Colonic mucosa (tissue), 4 donors: ENCODE results near the gene KDM6A. TPM values are rescaled to one million over a fixed set of nuclear protein-coding genes. Genes with fewer than 3 reads are reported as not detected.
"Not testable (repeated sequence)": the region's sequence is repeated elsewhere in the genome, so short reads cannot be mapped to it uniquely, and the experiment has no call there.

Experiments
- DNase-seq: peaks from one replicate; pipeline ENCODE4 v3.0.0-alpha.2; 2020
- H3K27ac ChIP-seq: fragments of 200-600 bp; one replicate; pipeline ENCODE4 v1.8.0; 2021
- H3K27me3 ChIP-seq: fragments of 200-600 bp; one replicate; pipeline ENCODE4 v1.8.0; 2021
- H3K36me3 ChIP-seq: fragments of 200-600 bp; one replicate; pipeline ENCODE4 v1.8.0; 2021
- H3K4me1 ChIP-seq: fragments of 200-600 bp; one replicate; pipeline ENCODE4 v1.8.0; 2021; ENCODE audit warnings: mild to moderate bottlenecking
- H3K4me3 ChIP-seq: fragments of 200-600 bp; one replicate; pipeline ENCODE4 v1.8.0; 2021
- H3K9ac ChIP-seq, 2 donors: one replicate each; pipeline ENCODE4 v1.7.0; 2013; ENCODE audit warnings: control low read depth in 2 of 2, low read depth in 2 of 2, low read length in 2 of 2
- H3K9me3 ChIP-seq: fragments of 200-600 bp; one replicate; pipeline ENCODE4 v1.8.0; 2021
- intact Hi-C: fragments of 100-400 bp; cut with DNase I; formaldehyde crosslinking; loops from one replicate; pipeline ENCODE4 v1.14.1; 2022
- total RNA-seq, 2 donors: library from RNA; stranded (reverse); fragmentation: NEBNext Ultra II Directional in 1 of 2; extraction: Animal tissue kit (Norgen Biotek cat#: 25700) in 1 of 2; gene quantifications; one replicate each; pipeline ENCODE4 v1.2.1, GENCODE V29; 2021
- TF ChIP-seq, protein P1 (sequence below): fragments of 200-600 bp; IDR thresholded peaks from one replicate; pipeline ENCODE4 v1.8.0; 2022; ENCODE audit warnings: antibody characterized with exemption, mild to moderate bottlenecking
- donor health status: healthy.
- donor health status: DM: no; HTN: no; CAD: no.
- donor health status: DM: no; HTN: no; CAD: no.

Gene KDM6A
- total RNA-seq, 2 donors from 2014 or later: 31.6 to 45.3 TPM

DNA sequence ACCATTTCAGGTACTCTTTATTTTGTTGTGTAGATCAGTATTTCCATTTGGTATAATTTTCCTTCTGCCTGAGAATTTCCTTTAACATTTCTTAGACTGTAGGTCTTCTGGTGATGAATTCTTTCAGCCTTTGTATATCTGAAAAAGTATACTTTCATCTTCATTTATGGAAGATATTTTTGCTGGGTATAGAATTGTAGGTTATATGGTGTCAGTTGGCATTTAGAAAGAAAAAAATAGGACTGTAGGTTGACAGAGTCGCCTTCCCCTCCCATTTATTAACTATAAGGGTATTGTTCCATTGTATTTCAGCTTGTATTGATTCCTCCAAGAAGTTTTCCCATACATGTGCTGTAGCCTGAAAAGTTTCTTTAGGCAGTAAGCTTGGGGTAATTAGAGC is 71.9 kb downstream of the KDM6A start:
- no peak for DNase-seq
- TF ChIP-seq, protein P1, sequence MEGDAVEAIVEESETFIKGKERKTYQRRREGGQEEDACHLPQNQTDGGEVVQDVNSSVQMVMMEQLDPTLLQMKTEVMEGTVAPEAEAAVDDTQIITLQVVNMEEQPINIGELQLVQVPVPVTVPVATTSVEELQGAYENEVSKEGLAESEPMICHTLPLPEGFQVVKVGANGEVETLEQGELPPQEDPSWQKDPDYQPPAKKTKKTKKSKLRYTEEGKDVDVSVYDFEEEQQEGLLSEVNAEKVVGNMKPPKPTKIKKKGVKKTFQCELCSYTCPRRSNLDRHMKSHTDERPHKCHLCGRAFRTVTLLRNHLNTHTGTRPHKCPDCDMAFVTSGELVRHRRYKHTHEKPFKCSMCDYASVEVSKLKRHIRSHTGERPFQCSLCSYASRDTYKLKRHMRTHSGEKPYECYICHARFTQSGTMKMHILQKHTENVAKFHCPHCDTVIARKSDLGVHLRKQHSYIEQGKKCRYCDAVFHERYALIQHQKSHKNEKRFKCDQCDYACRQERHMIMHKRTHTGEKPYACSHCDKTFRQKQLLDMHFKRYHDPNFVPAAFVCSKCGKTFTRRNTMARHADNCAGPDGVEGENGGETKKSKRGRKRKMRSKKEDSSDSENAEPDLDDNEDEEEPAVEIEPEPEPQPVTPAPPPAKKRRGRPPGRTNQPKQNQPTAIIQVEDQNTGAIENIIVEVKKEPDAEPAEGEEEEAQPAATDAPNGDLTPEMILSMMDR: no peak
- Histone ChIP-seq H3K27ac (no peak overlapping the region), H3K9ac (no peak overlapping the region), H3K4me3 (no peak overlapping the region), H3K4me1 (no peaks in the 10 kb centered on the region), H3K36me3 (no peaks in the 10 kb centered on the region), H3K27me3 (no peaks in the 10 kb centered on the region), H3K9me3 (no peaks in the 10 kb centered on the region)
- intact Hi-C loops: no loop called here

DNA sequence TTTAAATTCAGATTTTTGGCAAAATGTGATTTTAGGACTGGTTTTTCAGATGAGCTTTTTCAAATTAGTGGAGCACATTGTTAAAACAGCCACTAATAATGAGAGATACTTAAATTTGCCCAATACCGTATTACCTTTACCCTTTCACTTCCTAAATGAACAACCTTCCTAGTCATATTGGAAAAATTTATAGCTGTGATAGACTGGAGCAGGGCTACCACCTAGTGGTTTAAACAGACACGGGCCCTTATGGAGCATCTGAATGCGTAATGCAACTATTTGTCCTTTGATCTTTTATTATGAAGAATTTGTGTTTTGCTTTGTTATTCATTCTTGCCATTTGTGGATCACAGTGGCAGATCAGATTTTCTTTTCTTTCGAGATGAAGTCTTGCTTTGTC is 72.7 kb downstream of the KDM6A start:
- DNase-seq: no peak
- Histone ChIP-seq H3K9ac (no peak overlapping the region), H3K27me3 (no peaks in the 10 kb centered on the region), H3K4me1 (no peaks in the 10 kb centered on the region), H3K9me3 (no peaks in the 10 kb centered on the region), H3K36me3 (no peaks in the 10 kb centered on the region), H3K27ac (no peak overlapping the region), H3K4me3 (no peak overlapping the region)
- intact Hi-C loops: no loop called here
- TF ChIP-seq, protein P1: peak; percentile 22

- H3K4me1 ChIP-seq: no peaks in the 10 kb centered on the region
- no peaks in the 10 kb centered on the region for H3K27me3 ChIP-seq
- no peak overlapping the region for H3K9ac ChIP-seq
- H3K27ac ChIP-seq: no peak overlapping the region
- no peak for DNase-seq
- no peaks in the 10 kb centered on the region for H3K36me3 ChIP-seq
- no peak overlapping the region for H3K4me3 ChIP-seq
- intact Hi-C loops: no loop called here
- no peaks in the 10 kb centered on the region for H3K9me3 ChIP-seq
- TF ChIP-seq, protein P1: no peak
Observed at GRCh38 chrX:44946771-44947170, 73.8 kb downstream of the KDM6A start.

DNA sequence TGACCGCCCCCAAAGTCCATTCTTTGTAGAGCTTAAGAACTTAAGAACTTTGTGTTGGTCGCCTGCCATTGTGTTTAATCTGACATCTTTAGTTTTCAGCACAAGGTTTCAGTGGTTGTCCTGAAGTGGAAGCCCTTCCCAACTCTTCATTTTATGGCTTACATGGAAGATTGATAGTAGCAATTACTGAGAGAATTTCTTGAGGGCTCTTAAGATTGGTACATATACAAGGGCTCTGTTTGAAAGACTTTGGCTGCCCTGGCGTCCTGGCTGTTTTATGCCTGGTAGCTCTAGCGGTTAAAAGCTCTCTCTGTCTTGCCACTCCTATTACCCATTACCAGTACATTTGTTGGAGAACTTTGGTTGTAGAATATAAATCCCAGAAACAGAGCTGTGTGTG is 75.0 kb downstream of the KDM6A start:
- Histone ChIP-seq H3K4me1 (no peaks in the 10 kb centered on the region), H3K27ac (no peak overlapping the region), H3K9ac (no peak overlapping the region), H3K9me3 (no peaks in the 10 kb centered on the region), H3K4me3 (no peak overlapping the region), H3K36me3 (no peaks in the 10 kb centered on the region), H3K27me3 (no peaks in the 10 kb centered on the region)
- TF ChIP-seq, protein P1: no peak
- intact Hi-C loops: no loop called here
- DNase-seq: no peak

- H3K36me3 ChIP-seq: no peaks in the 10 kb centered on the region
- no peaks in the 10 kb centered on the region for H3K9me3 ChIP-seq
- H3K4me1 ChIP-seq: no peaks in the 10 kb centered on the region
- H3K27me3 ChIP-seq: no peaks in the 10 kb centered on the region
- intact Hi-C loops: no loop called here
- H3K9ac ChIP-seq: no peak overlapping the region
- TF ChIP-seq, protein P1: no peak
- H3K27ac ChIP-seq: no peak overlapping the region
- H3K4me3 ChIP-seq: no peak overlapping the region
- no peak for DNase-seq
Observed at GRCh38 chrX:44948406-44948805, 75.4 kb downstream of the KDM6A start.

GRCh38 chrX:44949125-44949524 is 76.1 kb downstream of the KDM6A start:
- intact Hi-C loops: no loop called here
- Histone ChIP-seq H3K27me3 (no peaks in the 10 kb centered on the region), H3K9ac (no peak overlapping the region), H3K4me3 (no peak overlapping the region), H3K9me3 (no peaks in the 10 kb centered on the region), H3K36me3 (no peaks in the 10 kb centered on the region), H3K4me1 (no peaks in the 10 kb centered on the region), H3K27ac (no peak overlapping the region)
- TF ChIP-seq, protein P1: no peak
- no peak for DNase-seq

DNA sequence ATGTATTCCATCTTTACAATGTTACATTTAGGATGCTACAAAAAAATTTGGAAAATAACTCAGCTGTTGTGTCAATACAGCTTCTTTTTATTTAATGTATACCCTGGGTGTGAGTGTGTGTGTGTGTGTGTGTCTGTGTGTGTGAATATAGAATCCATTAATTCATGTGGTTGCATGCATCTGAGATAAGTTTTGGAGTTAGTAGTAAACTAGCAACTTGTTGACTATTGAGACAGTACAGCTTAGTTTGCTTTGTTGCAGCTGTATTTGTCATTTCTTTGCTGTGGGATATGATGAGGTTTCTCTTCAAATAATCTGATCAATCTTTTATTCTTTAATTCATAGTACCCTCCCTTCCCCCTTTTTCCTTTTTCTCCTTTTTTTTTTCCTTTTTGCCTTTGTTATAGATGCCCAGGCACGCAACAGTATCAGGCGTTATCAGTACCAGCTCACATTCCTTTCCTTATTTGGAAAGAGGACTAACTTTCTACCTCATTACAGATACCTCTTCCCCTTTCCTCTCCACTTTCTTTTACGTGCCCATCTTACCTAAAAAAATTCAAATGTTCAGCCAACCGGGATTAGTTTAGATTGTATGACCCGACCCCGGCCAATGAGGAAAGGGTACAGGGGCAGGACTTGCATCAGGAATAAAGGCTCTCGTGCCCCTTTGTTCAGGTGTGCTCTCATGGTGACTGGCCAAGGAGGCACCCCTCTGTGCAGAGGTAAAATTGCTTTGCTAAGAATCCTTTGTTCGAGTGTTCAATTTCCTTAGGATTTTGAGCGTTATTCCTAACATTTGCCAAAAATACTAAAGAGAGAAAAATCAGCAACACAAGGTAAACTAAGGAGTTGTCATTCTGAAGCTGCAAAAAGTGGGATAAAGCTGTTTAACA is 77.7 kb downstream of the KDM6A start:
- H3K4me3 ChIP-seq, intact Hi-C loops, H3K27me3 ChIP-seq, H3K27ac ChIP-seq, H3K4me1 ChIP-seq, H3K9ac ChIP-seq, DNase-seq, H3K36me3 ChIP-seq, H3K9me3 ChIP-seq: not testable (repeated sequence)
